Measurements from ENCODE around the gene FRMD6.

The FRMD6 gene

DNA sequence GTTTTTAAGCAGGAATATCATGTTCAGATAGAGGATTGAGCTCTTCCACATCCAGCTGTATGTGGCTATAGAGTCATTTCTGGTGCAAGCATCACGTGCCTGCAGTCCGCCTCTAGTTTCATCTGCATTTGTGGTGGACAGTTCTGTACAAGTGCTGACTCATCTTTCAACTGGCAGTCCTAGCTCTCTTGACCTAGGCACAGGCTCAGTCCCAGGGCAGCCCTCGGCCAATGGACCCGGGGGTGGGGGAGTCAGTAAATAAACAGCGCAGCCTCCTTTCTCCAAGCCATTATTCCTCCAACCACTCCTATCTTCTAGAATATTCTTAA, 41.8 kb upstream of the FRMD6 start:
- H3K27ac ChIP-seq, result no peak overlapping the region
- no peak for TF ChIP-seq ZFX (IDR thresholded peaks at IDR 0.05; ENCODE audit: borderline replicate concordance)
- TF ChIP-seq, protein P1, sequence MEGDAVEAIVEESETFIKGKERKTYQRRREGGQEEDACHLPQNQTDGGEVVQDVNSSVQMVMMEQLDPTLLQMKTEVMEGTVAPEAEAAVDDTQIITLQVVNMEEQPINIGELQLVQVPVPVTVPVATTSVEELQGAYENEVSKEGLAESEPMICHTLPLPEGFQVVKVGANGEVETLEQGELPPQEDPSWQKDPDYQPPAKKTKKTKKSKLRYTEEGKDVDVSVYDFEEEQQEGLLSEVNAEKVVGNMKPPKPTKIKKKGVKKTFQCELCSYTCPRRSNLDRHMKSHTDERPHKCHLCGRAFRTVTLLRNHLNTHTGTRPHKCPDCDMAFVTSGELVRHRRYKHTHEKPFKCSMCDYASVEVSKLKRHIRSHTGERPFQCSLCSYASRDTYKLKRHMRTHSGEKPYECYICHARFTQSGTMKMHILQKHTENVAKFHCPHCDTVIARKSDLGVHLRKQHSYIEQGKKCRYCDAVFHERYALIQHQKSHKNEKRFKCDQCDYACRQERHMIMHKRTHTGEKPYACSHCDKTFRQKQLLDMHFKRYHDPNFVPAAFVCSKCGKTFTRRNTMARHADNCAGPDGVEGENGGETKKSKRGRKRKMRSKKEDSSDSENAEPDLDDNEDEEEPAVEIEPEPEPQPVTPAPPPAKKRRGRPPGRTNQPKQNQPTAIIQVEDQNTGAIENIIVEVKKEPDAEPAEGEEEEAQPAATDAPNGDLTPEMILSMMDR (IDR thresholded peaks at IDR 0.05), result no peak

DNA sequence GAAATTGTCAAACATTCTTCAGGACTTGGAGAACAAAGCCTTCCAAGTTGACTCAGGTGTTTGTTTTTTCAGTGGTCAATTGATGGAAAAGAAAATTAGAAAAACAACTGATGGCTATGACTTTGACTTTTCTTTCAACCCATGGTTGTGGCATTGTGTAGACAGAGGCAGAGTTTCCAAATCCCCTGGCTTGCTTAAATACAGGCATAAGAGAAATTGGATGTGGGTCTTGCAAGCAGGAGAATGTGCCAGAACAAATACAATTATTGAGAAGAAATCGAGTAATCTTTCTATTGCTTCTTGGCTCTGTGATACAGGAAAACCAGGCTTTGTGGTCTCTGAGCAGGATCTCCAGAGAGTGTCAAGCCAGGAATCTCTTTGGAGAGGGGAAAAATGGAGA, 40.9 kb upstream of the FRMD6 start:
- no peak for TF ChIP-seq ZFX (IDR thresholded peaks at IDR 0.05; ENCODE audit: borderline replicate concordance)
- no peak overlapping the region for H3K27ac ChIP-seq

DNA sequence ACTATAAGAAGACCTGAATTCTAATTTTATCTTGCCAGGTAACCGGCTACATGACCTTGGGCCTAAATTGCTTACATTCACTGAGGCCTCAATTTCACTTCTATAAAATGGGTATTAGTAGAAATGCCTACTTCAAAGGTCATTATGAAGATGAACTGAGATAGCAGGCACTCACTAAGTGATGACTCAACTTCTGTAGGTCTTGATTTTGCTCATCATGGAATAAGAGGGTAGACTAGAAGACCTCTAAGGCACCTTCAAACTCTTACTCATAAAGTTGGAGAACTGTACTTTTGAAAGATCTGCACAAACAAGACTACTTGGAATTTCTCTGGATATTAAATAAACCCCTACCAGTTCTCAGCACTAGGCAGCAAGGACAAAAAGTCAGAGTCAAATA, 39.3 kb upstream of the FRMD6 start:
- no peak overlapping the region for H3K27ac ChIP-seq
- TF ChIP-seq, protein P1 (IDR thresholded peaks at IDR 0.05), result no peak
- TF ChIP-seq ZFX (IDR thresholded peaks at IDR 0.05; ENCODE audit: borderline replicate concordance), result no peak

DNA sequence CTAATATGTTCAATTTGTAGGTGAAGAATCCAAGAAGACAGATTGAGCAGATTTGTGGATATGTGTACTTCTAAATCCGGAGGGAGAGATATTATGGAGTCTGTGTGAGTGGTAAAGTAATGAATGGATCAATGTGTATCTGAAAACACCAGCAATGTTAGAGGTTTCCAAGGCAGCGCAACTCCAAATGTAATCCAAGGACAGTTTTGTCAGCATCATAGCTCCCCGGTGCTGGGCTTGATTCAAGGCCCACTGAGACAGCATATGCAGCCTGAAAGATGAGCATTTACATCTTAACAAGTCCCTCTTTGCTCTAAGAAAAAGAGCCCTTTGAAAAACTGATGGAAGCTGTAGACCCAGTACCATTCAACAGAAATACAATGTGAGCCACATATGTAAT, 38.3 kb upstream of the FRMD6 start:
- TF ChIP-seq, protein P1 (IDR thresholded peaks at IDR 0.05), result no peak
- TF ChIP-seq ZFX (IDR thresholded peaks at IDR 0.05; ENCODE audit: borderline replicate concordance), result no peak
- no peak overlapping the region for H3K27ac ChIP-seq

DNA sequence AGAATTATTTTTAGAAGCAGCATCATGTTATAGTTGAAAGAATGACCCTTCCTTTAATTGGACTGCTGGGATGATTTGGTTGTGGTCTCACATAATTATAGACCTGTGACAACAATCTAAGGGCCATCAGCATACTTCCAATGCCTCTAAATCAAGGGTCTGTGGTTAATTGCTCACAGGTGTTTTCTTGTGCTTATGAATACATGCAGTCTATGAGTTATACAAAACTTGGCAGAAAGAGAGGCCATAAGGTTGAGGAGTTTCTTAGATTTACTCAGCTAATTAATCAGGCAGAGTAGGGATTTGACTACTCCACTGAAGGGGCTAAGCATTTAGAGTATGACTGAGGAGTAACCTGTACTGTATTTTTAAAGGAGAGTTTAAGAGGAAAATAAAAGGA, 37.0 kb upstream of the FRMD6 start:
- no peak overlapping the region for H3K27ac ChIP-seq
- TF ChIP-seq, protein P1 (IDR thresholded peaks at IDR 0.05), result no peak
- TF ChIP-seq ZFX (IDR thresholded peaks at IDR 0.05; ENCODE audit: borderline replicate concordance), result no peak

DNA sequence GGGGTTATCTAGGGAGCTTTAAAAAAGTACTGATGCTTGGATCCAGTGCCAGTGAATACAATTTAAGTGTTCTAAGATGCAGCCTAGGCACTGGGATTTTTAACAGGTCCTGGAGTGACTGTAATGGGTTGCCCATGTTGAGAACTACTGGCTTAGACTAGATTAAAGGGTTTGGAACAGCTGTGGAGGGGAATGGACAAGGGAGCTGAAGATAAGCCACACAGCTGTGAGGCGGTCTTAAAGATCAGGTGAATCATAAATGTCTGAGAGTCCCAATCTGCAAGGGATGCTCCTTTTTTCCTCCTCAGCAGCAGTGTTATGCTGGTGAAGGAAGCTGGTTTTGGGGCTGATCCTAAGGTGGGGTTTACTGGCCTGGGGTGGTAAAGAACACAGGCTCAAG, 35.5 kb upstream of the FRMD6 start:
- TF ChIP-seq ZFX (IDR thresholded peaks at IDR 0.05; ENCODE audit: borderline replicate concordance), result no peak
- TF ChIP-seq, protein P1 (IDR thresholded peaks at IDR 0.05), result no peak
- H3K27ac ChIP-seq, result no peak overlapping the region

DNA sequence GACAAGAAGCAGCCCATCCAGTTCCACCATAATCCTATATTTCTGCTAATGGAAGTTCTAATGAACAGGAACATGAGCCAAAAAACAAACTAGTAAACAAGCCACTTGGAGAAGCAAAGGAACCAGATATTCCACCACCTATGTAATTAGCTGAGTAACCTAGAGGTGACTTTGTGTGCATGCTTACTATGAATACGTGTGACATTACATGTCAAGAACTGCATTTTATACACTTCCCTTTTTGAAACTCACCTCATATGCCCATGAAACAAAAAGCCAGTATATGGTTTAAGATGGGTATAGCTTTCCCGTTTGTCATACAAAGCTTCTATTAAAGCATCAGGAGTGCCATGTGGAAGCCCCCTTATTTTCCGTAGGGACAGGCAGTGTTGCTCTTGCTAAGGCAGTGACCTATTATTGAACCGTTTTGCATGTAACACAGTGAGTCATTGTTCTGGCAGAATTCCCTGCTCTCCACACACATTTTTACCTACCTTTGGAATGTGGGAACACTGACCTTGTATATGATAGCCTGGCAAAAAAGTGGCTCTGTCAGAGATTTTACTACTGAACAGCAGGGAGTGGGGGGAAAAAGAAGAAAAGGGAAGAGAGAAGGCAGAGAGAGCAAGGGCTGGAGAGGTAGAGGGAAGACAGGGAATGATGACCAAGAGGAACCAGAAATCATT, 34.8 kb upstream of the FRMD6 start:
- no peak for TF ChIP-seq ZFX (IDR thresholded peaks at IDR 0.05; ENCODE audit: borderline replicate concordance)
- TF ChIP-seq, protein P1 (IDR thresholded peaks at IDR 0.05), result no peak
- no peak overlapping the region for H3K27ac ChIP-seq

DNA sequence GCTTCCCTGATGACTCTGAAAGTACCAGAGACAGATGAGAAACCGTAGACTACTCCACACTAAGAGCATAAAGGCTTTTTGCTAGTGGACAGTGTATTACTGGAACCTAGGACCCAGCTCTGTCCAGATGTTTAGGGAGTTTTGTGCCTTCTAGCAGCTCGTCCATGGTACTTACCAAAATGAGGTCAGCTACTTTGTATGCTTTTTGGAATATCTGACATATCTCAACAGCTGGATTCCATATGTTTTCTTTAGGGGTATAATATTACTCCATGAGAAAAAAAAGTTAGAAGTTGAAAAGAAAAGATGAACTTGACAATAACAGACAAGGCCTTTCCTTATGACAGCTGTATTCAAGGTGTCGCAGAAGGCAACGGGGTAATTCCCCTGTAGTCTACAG, 32.1 kb upstream of the FRMD6 start:
- TF ChIP-seq, protein P1 (IDR thresholded peaks at IDR 0.05), result no peak
- no peak for TF ChIP-seq ZFX (IDR thresholded peaks at IDR 0.05; ENCODE audit: borderline replicate concordance)
- no peak overlapping the region for H3K27ac ChIP-seq

All from 22Rv1 (cell line).